K562 (cell line): ENCODE results near the gene KAZN. TPM values are rescaled to one million over a fixed set of nuclear protein-coding genes. Genes with fewer than 3 reads are reported as not detected.

ENCODE experiments used
- ATAC-seq: fragments of 200-7000 bp; cut with Tn5 transposase; 3 replicates; pipeline ENCODE4 v1.9.1; 2020; ENCODE audit warnings: moderate library complexity
- BruUV-seq: library from RNA; stranded (reverse); fragments of 400-500 nt; replicated peaks from 2 replicates; lab custom pipeline; 2021; lab: Mats Ljungman, UMichigan
- CTCF ChIA-PET: fragments of 300-600 bp; formaldehyde crosslinking; extraction: SDS; loops from one replicate; lab custom pipeline; 2021; ENCODE audit warnings: low intra/inter-chr PET ratio; lab: Yijun Ruan, JAX
- POLR2A ChIA-PET: fragments of 300-600, 350-650 bp; sonication (Branson Sonifier 250); formaldehyde crosslinking; extraction: SDS; loops from one replicate; lab custom pipeline; 2021; ENCODE audit warnings: antibody characterized with exemption, inconsistent platforms; lab: Yijun Ruan, JAX
- DNase-seq, 4 experiments: peaks; one replicate each; pipeline versions ENCODE4 v3.0.0 to v3.0.0-alpha.2; 2011 to 2018; ENCODE audit warnings: low spot score in 3 of 4, mixed read lengths in 3 of 4; ENCODE audit errors: extremely low read depth in 1 of 4
- FAIRE-seq: peaks from 2 replicates; lab custom pipeline; 2011; peaks lifted over from hg19 to GRCh38; lab: Jason Lieb, UNC
- H2AFZ ChIP-seq: 2 replicates; pipeline ENCODE4 v1.6.0; 2011; ENCODE audit warnings: low read depth, low read length, control low read depth, inconsistent platforms
- H3K27ac ChIP-seq: fragments of 200-600 bp; 3 replicates; pipeline ENCODE4 v1.8.0; 2011; ENCODE audit warnings: low read depth, mild to moderate bottlenecking, control low read depth, inconsistent platforms, low read length, moderate library complexity, mixed read lengths; ENCODE audit errors: extremely low read depth
- H3K27me3 ChIP-seq, 2 experiments: fragments of 300-600 bp in 1 of 2; 2 replicates in 1 of 2; 3 replicates in 1 of 2; pipeline versions ENCODE4 v1.6.0 to v1.8.0; 2011; ENCODE audit warnings: inconsistent platforms in 2 of 2, low read length in 2 of 2, mild to moderate bottlenecking in 1 of 2, mixed read lengths in 1 of 2, moderate library complexity in 1 of 2; ENCODE audit not compliant: control insufficient read depth in 2 of 2, insufficient read depth in 2 of 2
- H3K36me3 ChIP-seq: fragments of 300-600 bp; 3 replicates; pipeline ENCODE4 v1.8.0; 2011; ENCODE audit warnings: mild to moderate bottlenecking, low read length, inconsistent platforms; ENCODE audit not compliant: control insufficient read depth, insufficient read depth
- H3K4me1 ChIP-seq, 2 experiments: fragments of 200-600 bp in 1 of 2; replicated peaks in 1 of 2; 2 replicates in 1 of 2; 3 replicates in 1 of 2; pipeline versions ENCODE4 v1.5.1 to v1.8.0; 2011; ENCODE audit warnings: inconsistent platforms in 2 of 2, low read length in 2 of 2, mild to moderate bottlenecking in 1 of 2, mixed read lengths in 1 of 2, moderate library complexity in 1 of 2; ENCODE audit not compliant: control insufficient read depth in 2 of 2, insufficient read depth in 2 of 2
- H3K4me2 ChIP-seq: 2 replicates; pipeline ENCODE4 v1.6.1; 2011; ENCODE audit warnings: low read length, control low read depth, inconsistent platforms, mixed read lengths; ENCODE audit not compliant: insufficient read depth
- H3K4me3 ChIP-seq: fragments of 200-600 bp; sonication (generic), shearing (Covaris generic); 2 replicates; pipeline ENCODE4 v1.5.1; 2016; ENCODE audit warnings: control low read depth, inconsistent platforms
- H3K79me2 ChIP-seq: fragments of 200-600 bp; 3 replicates; pipeline ENCODE4 v1.8.0; 2011; ENCODE audit warnings: low read length, inconsistent platforms; ENCODE audit not compliant: control insufficient read depth, insufficient read depth
- H3K9ac ChIP-seq, 2 experiments: 2 replicates each; pipeline versions ENCODE4 v1.6.0 to v1.6.1; 2011; ENCODE audit warnings: low read depth in 2 of 2, low read length in 2 of 2, control low read depth in 1 of 2, inconsistent platforms in 1 of 2, mild to moderate bottlenecking in 1 of 2, mixed read lengths in 1 of 2; ENCODE audit not compliant: insufficient read depth in 1 of 2
- H3K9me1 ChIP-seq: one replicate; pipeline ENCODE4 v1.6.0; 2011; ENCODE audit warnings: inconsistent platforms, mild to moderate bottlenecking, low read length, moderate library complexity; ENCODE audit not compliant: control insufficient read depth, insufficient read depth
- H3K9me3 ChIP-seq: replicated peaks from 2 replicates; pipeline ENCODE4 v1.5.1; 2011; ENCODE audit warnings: low read depth, low read length, inconsistent platforms; ENCODE audit not compliant: control insufficient read depth, insufficient read depth
- H4K20me1 ChIP-seq: replicated peaks from 2 replicates; pipeline ENCODE4 v1.6.1; 2011; ENCODE audit warnings: low read length, inconsistent platforms, mixed read lengths; ENCODE audit not compliant: control insufficient read depth, insufficient read depth
- FOXP1 ChIP-seq: sonication (generic); formaldehyde crosslinking; IDR thresholded peaks from 2 replicates; pipeline ENCODE4 v1.8.0; 2022; ENCODE audit warnings: mild to moderate bottlenecking, missing genetic modification reagents
- PCBP1 ChIP-seq: fragments of 200-400 bp; formaldehyde crosslinking; IDR thresholded peaks from 2 replicates; pipeline ENCODE4 v1.6.1; 2018; ENCODE audit warnings: mild to moderate bottlenecking, low read depth, low read length; ENCODE audit not compliant: poor library complexity, severe bottlenecking
- PHF21A ChIP-seq: fragments of 450-650 bp; IDR thresholded peaks from 2 replicates; pipeline ENCODE4 v1.6.1; 2017; ENCODE audit warnings: low read depth, borderline replicate concordance
- RB1 ChIP-seq: fragments of 450-650 bp; IDR thresholded peaks from 2 replicates; pipeline ENCODE4 v1.6.1; 2017; ENCODE audit warnings: low read depth, mild to moderate bottlenecking
- RUNX1 ChIP-seq: sonication (generic); IDR thresholded peaks from 2 replicates; pipeline ENCODE4 v1.6.1; 2016; ENCODE audit warnings: antibody characterized with exemption, low read depth
- SIX5 ChIP-seq, 2 experiments: IDR thresholded peaks; 2 replicates each; pipeline ENCODE4 v1.6.1; 2011; ENCODE audit warnings: low read length in 2 of 2, borderline replicate concordance in 1 of 2, low read depth in 1 of 2, mild to moderate bottlenecking in 1 of 2, moderate library complexity in 1 of 2; ENCODE audit not compliant: insufficient read depth in 1 of 2
- SPI1 ChIP-seq: IDR thresholded peaks from 2 replicates; pipeline ENCODE4 v1.6.1; 2011; ENCODE audit warnings: low read depth, low read length, control low read depth, borderline replicate concordance
- TOE1 ChIP-seq, 2 experiments: fragments of 450-650 bp in 1 of 2; sonication (generic) in 1 of 2; formaldehyde crosslinking in 1 of 2; IDR thresholded peaks; 2 replicates each; pipeline versions ENCODE4 v1.7.1 to v1.8.0; 2016 to 2022; ENCODE audit warnings: borderline replicate concordance in 2 of 2, mild to moderate bottlenecking in 2 of 2, antibody characterized with exemption in 1 of 2, inconsistent platforms in 1 of 2, low read depth in 1 of 2, missing genetic modification reagents in 1 of 2, moderate library complexity in 1 of 2
- WGBS: fragments of 100-300 bp; shearing (Covaris generic); methylation state at CpG from one replicate; pipeline ENCODE4 v1.1.6; 2016; ENCODE audit warnings: low coverage, mixed read lengths; ENCODE audit not compliant: insufficient coverage; ENCODE audit errors: missing lambda C conversion rate; 5-methylcytosine and 5-hydroxymethylcytosine counted together
- in situ Hi-C: fragments of 300-500 bp; cut with MboI; formaldehyde crosslinking; loops from 4 replicates; pipeline ENCODE4 v1.15.0; 2018; ENCODE audit warnings: inconsistent platforms, mixed read lengths
- intact Hi-C: fragments of 100-400 bp; cut with micrococcal nuclease; formaldehyde crosslinking; loops from 2 replicates; pipeline ENCODE4 v1.14.2; 2022
- polyA plus RNA-seq, 8 experiments: library from polyadenylated mRNA; depleted of rRNA in 4 of 8; stranded (reverse) in 5 of 8; unstranded in 3 of 8; fragments of >200 nt; fragmentation: Nextera tagmentation in 2 of 8; fragmentation: Illumina TruSeq in 1 of 8; extraction: Ambion mirVana in 2 of 8; extraction: Trizol in 1 of 8; gene quantifications; 2 replicates each; pipeline versions ENCODE4 v1.2.1 to v1.2.3, GENCODE V29; 2011 to 2014; ENCODE audit warnings: inconsistent platforms in 1 of 8, missing spikeins in 1 of 8
- total RNA-seq, 7 experiments: library from RNA; depleted of rRNA in 6 of 7; stranded (reverse); fragments of >200 nt in 6 of 7; fragmentation: Illumina TruSeq in 2 of 7; extraction: Trizol in 2 of 7; gene quantifications; 2 replicates each; pipeline versions ENCODE4 v1.2.1 to v1.2.3, GENCODE V29; 2011 to 2021; ENCODE audit warnings: low replicate concordance in 1 of 7
- TF ChIP-seq, protein P1 (sequence below): fragments of 450-650 bp; IDR thresholded peaks from 2 replicates; pipeline ENCODE4 v1.7.1; 2018; ENCODE audit warnings: mild to moderate bottlenecking, low read depth; ENCODE audit not compliant: partially characterized antibody

The KAZN gene
- total and polyA plus RNA-seq, 9 of the 15 experiments (the other 6 are each of a cell fraction or from before 2014, with no cell fraction given) = 2.1 to 21.6 (median 5.4) TPM

DNA sequence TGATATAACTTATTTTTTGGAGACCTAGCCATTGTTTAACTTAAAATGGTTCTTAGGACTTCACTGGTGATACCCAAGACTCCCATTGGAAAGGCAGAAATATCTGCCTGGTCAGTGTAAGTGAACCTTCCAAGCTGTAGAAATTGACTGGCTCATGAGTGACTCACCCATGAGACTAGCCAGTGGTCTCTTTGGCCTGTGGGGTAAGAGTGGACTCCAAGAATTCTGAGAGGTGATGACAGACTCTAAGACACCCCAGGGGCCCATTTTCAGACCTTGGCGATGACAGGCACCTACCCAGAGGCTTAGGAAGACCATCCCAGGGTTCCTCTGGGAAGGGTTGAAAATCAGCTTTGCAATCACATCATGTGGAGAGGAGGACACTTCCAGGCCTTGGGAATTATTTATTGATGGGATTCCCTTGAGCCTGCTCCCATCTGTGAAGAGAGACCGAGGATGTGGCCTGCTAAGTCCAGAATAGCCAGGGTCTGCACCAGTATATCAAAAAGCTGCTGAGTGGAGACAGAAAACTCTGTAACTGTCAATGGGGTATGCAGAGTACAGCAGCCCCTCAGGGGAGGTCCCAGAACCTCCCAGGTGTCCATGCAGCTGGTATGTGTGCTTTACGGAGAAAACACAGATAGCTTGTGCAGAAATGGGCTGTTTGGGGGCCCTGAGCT lies 78.9 kb downstream of the KAZN start:
- no peak for TF ChIP-seq SPI1
- CTCF ChIA-PET = no interaction called here

DNA sequence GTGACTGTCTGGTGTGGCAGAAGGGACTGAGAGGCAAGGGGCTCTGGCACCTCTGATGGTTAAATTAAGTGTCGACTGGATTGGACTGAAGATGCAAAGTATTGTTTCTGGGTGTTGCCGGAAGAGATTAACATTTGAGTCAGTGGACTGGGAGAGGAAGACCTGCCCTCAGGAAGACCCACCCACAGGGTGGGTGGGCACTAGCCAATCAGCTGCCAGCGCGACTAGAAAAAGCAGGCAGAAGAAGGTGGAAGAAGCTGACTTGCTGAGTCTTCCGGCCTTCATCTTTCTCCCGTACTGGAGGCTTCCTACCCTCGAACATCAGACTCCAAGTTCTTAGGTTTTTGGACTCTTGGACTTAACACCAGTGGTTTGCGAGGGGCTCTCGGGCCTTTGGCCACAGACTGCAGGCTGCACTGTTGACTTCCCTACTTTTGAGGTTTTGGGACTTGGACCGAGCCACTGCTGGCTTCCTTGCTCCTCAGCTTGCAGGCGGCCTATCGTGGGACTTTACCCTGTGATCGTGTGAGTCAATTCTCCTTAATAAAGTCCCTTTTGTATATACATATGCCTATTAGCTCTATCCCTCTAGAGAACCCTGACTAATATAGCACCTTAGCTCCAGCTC lies 79.6 kb downstream of the KAZN start:
- ATAC-seq (no peak), FAIRE-seq (no peak), DNase-seq (no peak)
- Histone ChIP-seq H4K20me1 (no peaks in the 10 kb centered on the region), H3K27ac (no peak overlapping the region), H3K9me1 (no peaks in the 10 kb centered on the region), H3K79me2 (no peaks in the 10 kb centered on the region), H3K27me3 (peaks cover 18 to 42% of the 10 kb centered on the region in 2 experiments), H3K4me1 (no peaks in the 10 kb centered on the region), H2AFZ (no peak overlapping the region), H3K4me3 (no peak overlapping the region), H3K9me3 (no peaks in the 10 kb centered on the region; the same call in 1 of the 2 replicates), H3K4me2 (no peak overlapping the region), H3K36me3 (no peaks in the 10 kb centered on the region), H3K9ac (no peak overlapping the region)
- WGBS = 12% methylated on average over 13 of the region's 13 CpGs
- intact Hi-C loops = no loop called here
- BruUV-seq = no TSS peak
- CTCF ChIA-PET = no interaction called here
- POLR2A ChIA-PET = interaction anchor here (0.9 kb wide), 1 partner anchor 9 kb away, joined by 3 read pairs; no protein-coding TSS in a partner anchor
- in situ Hi-C loops = no loop called here
- TF ChIP-seq FOXP1 (CRISPR knock-in tag) (no peak), RB1 (no peak), SIX5 (IDR thresholded peaks at IDR 0.05; ENCODE audit: borderline replicate concordance in 1 of 2, insufficient read depth in 1 of 2, low read depth in 1 of 2, low read length in 2 of 2) (no peak), TOE1 (IDR thresholded peaks at IDR 0.05; ENCODE audit: borderline replicate concordance) (no peak), TOE1 (CRISPR knock-in tag; IDR thresholded peaks at IDR 0.05; ENCODE audit: borderline replicate concordance, low read depth) (no peak), PHF21A (no peak), PCBP1 (no peak), RUNX1 (no peak)
- TF ChIP-seq, protein P1, sequence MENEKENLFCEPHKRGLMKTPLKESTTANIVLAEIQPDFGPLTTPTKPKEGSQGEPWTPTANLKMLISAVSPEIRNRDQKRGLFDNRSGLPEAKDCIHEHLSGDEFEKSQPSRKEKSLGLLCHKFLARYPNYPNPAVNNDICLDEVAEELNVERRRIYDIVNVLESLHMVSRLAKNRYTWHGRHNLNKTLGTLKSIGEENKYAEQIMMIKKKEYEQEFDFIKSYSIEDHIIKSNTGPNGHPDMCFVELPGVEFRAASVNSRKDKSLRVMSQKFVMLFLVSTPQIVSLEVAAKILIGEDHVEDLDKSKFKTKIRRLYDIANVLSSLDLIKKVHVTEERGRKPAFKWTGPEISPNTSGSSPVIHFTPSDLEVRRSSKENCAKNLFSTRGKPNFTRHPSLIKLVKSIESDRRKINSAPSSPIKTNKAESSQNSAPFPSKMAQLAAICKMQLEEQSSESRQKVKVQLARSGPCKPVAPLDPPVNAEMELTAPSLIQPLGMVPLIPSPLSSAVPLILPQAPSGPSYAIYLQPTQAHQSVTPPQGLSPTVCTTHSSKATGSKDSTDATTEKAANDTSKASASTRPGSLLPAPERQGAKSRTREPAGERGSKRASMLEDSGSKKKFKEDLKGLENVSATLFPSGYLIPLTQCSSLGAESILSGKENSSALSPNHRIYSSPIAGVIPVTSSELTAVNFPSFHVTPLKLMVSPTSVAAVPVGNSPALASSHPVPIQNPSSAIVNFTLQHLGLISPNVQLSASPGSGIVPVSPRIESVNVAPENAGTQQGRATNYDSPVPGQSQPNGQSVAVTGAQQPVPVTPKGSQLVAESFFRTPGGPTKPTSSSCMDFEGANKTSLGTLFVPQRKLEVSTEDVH = no peak

More for the DNA sequence above, 78.9 kb downstream of the KAZN start:
- H3K36me3 ChIP-seq = no peaks in the 10 kb centered on the region
- peaks cover 21 to 49% of the 10 kb centered on the region in 2 experiments for H3K27me3 ChIP-seq
- H3K9ac ChIP-seq = no peak overlapping the region
- FAIRE-seq = peak; percentile 29
- in situ Hi-C loops (no loop called here), intact Hi-C loops (no loop called here)
- no peaks in the 10 kb centered on the region; the same call in 1 of the 2 replicates for H3K9me3 ChIP-seq
- no peak overlapping the region for H2AFZ ChIP-seq
- BruUV-seq = no TSS peak
- 5% methylated on average over 3 of the region's 3 CpGs for WGBS
- H3K4me2 ChIP-seq = no peak overlapping the region
- H3K27ac ChIP-seq = no peak overlapping the region
- H4K20me1 ChIP-seq = no peaks in the 10 kb centered on the region
- no peaks in the 10 kb centered on the region for H3K4me1 ChIP-seq
- no peaks in the 10 kb centered on the region for H3K79me2 ChIP-seq
- ATAC-seq = no peak
- POLR2A ChIA-PET = no interaction called here
- DNase-seq = no peak
- no peaks in the 10 kb centered on the region for H3K9me1 ChIP-seq
- no peak overlapping the region for H3K4me3 ChIP-seq
